Measurements from ENCODE around the gene REEP6.

DNA sequence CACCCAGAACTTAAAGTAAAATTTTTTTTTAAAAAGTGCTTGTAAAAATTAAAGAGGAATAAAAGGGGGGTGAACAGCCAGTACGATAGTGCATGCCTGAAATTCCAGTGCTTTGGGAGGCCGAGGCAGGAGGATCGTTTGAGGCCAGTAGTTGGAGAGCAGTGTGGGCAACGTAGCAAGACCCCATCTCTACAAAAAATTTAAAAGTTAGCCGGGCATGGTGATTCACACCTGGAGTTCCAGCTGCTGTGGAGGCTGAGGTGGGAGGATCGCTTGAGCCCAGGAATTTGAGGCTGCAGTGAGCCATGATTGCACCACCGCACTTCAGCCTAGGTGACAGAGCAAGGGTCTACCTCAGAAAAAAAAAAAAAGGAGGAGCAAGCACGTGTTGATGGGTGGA, 14.0 kb downstream of the REEP6 start:
- TF ChIP-seq PHF8 (conservative IDR thresholded peaks at IDR 0.05; ENCODE audit: low read depth, low read length) (no peak), ASH2L (IDR thresholded peaks at IDR 0.05; ENCODE audit: low read length) (no peak), SAP30 (IDR thresholded peaks at IDR 0.05; ENCODE audit: insufficient read depth, insufficient replicate concordance, low read length) (no peak), POU5F1 (IDR thresholded peaks at IDR 0.05; ENCODE audit: low read depth, low read length) (no peak), GABPA (IDR thresholded peaks at IDR 0.05; ENCODE audit: borderline replicate concordance, insufficient read depth, low read length) (no peak), SRF (IDR thresholded peaks at IDR 0.05; ENCODE audit: low read depth, low read length) (no peak), RBBP5 (IDR thresholded peaks at IDR 0.05; ENCODE audit: borderline replicate concordance, low read depth, low read length) (no peak), CBX5 (IDR thresholded peaks at IDR 0.05; ENCODE audit: low read depth, low read length) (no peak)
- TF ChIP-seq, protein P1, sequence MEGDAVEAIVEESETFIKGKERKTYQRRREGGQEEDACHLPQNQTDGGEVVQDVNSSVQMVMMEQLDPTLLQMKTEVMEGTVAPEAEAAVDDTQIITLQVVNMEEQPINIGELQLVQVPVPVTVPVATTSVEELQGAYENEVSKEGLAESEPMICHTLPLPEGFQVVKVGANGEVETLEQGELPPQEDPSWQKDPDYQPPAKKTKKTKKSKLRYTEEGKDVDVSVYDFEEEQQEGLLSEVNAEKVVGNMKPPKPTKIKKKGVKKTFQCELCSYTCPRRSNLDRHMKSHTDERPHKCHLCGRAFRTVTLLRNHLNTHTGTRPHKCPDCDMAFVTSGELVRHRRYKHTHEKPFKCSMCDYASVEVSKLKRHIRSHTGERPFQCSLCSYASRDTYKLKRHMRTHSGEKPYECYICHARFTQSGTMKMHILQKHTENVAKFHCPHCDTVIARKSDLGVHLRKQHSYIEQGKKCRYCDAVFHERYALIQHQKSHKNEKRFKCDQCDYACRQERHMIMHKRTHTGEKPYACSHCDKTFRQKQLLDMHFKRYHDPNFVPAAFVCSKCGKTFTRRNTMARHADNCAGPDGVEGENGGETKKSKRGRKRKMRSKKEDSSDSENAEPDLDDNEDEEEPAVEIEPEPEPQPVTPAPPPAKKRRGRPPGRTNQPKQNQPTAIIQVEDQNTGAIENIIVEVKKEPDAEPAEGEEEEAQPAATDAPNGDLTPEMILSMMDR (IDR thresholded peaks at IDR 0.05; ENCODE audit: control extremely low read depth in 1 of 3, insufficient read depth in 1 of 3, low read depth in 1 of 3, low read length in 3 of 3), result no peak

Data from H1 (cell line).